Measurements from ENCODE around the gene POLR3C. TPM values are rescaled to one million over a fixed set of nuclear protein-coding genes. Genes with fewer than 3 reads are reported as not detected.

POLR3C gene
- total and polyA plus RNA-seq, 2 of the 4 experiments (the other 2 are of a cell fraction), result 47.0 to 94.1 TPM

DNA sequence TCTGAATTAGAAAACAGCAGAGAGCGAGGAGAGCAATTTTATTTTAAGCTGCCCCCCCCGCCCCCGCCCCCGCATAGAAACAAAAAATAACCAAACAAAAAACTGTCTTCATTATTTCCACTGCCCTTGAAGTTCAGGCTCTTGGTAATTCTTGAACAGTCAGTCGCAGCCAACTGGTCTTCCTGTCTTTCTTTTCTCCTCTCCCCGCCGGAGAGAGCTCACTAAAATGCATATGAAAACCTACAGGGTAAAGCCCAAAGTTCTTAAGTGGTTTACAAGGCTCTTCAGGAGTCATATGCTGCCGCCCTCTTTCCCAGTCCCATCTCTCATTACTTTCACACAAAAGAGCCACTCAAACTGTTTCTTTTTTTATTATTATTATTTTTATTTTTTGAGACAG is 62.8 kb downstream of the POLR3C start:
- Histone ChIP-seq H2AFZ (replicated peaks; ENCODE audit: low read length, poor library complexity) (no peak overlapping the region), H3K4ac (ENCODE audit: low read depth, low read length) (no peak overlapping the region), H2BK15ac (ENCODE audit: low read depth, low read length) (no peak overlapping the region), H2BK20ac (ENCODE audit: low read depth, low read length) (no peak overlapping the region), H3K56ac (ENCODE audit: extremely low read depth, insufficient read depth, low read length) (no peak overlapping the region), H3K27me3 (ENCODE audit: control insufficient read depth, insufficient read depth, low read length) (peaks cover 2% of the 10 kb centered on the region; the same call in 1 of the 2 replicates), H3K4me1 (ENCODE audit: control insufficient read depth, insufficient read depth, low read length) (peaks cover 8% of the 10 kb centered on the region), H3K9ac (ENCODE audit: low read depth, low read length) (no peak overlapping the region), H4K5ac (ENCODE audit: low read depth, low read length) (no peak overlapping the region), H3K9me1 (ENCODE audit: insufficient read depth, low read length) (0 out of 2 replicates have a peak, but pooled peaks cover 3% of the 10 kb centered on the region), H4K91ac (ENCODE audit: insufficient read depth, low read depth, low read length) (no peak overlapping the region), H3K23ac (ENCODE audit: low read depth, low read length) (no peak overlapping the region), H4K8ac (ENCODE audit: low read depth in 2 of 2, low read length in 2 of 2) (no peak overlapping the region), H3K27ac (ENCODE audit: insufficient read depth, low read length) (no peak overlapping the region), H2AK5ac (ENCODE audit: low read depth, low read length) (no peak overlapping the region), H3K4me2 (ENCODE audit: low read depth, low read length) (no peak overlapping the region), H3K9me3 (ENCODE audit: control insufficient read depth, insufficient read depth, low read length) (no peaks in the 10 kb centered on the region), H2AK9ac (replicated peaks; ENCODE audit: low read depth, low read length, poor library complexity) (no peak overlapping the region), H2BK5ac (ENCODE audit: low read depth, low read length, poor library complexity, severe bottlenecking) (no peak overlapping the region), H2BK120ac (ENCODE audit: low read depth, low read length) (no peak overlapping the region), H3K4me3 (ENCODE audit: insufficient read depth, low read depth, low read length) (no peak overlapping the region), H3K79me1 (ENCODE audit: low read depth in 1 of 2, low read length in 2 of 2) (no peaks in the 10 kb centered on the region), H3K18ac (ENCODE audit: low read depth, low read length) (no peak overlapping the region), H3K36me3 (ENCODE audit: control insufficient read depth, insufficient read depth, low read length) (no peaks in the 10 kb centered on the region), H3K14ac (replicated peaks; ENCODE audit: low read depth, low read length) (no peak overlapping the region), H4K20me1 (ENCODE audit: insufficient read depth, low read length) (no peaks in the 10 kb centered on the region)
- DNase-seq (no peak), ATAC-seq (ENCODE audit: low read depth) (no peak)
- TF ChIP-seq POLR2A (IDR thresholded peaks at IDR 0.05; ENCODE audit: low read depth, low read length), result no peak
- TF ChIP-seq, protein P1, sequence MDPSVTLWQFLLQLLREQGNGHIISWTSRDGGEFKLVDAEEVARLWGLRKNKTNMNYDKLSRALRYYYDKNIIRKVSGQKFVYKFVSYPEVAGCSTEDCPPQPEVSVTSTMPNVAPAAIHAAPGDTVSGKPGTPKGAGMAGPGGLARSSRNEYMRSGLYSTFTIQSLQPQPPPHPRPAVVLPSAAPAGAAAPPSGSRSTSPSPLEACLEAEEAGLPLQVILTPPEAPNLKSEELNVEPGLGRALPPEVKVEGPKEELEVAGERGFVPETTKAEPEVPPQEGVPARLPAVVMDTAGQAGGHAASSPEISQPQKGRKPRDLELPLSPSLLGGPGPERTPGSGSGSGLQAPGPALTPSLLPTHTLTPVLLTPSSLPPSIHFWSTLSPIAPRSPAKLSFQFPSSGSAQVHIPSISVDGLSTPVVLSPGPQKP (IDR thresholded peaks at IDR 0.05; ENCODE audit: borderline replicate concordance, low read depth, low read length), result no peak
- TF ChIP-seq MAFK (IDR thresholded peaks at IDR 0.05; ENCODE audit: low read depth, low read length), result no peak
- no peak for TF ChIP-seq MXI1 (IDR thresholded peaks at IDR 0.05; ENCODE audit: borderline replicate concordance, low read depth, low read length)
- TF ChIP-seq, protein P2, sequence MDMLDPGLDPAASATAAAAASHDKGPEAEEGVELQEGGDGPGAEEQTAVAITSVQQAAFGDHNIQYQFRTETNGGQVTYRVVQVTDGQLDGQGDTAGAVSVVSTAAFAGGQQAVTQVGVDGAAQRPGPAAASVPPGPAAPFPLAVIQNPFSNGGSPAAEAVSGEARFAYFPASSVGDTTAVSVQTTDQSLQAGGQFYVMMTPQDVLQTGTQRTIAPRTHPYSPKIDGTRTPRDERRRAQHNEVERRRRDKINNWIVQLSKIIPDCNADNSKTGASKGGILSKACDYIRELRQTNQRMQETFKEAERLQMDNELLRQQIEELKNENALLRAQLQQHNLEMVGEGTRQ (IDR thresholded peaks at IDR 0.05; ENCODE audit: low read depth, low read length), result no peak
- TF ChIP-seq FOS (IDR thresholded peaks at IDR 0.05; ENCODE audit: low read depth, low read length), result no peak
- no peak for TF ChIP-seq SMC3 (IDR thresholded peaks at IDR 0.05; ENCODE audit: low read depth, low read length)
- TF ChIP-seq RAD21 (IDR thresholded peaks at IDR 0.05; ENCODE audit: low read length), result no peak
- no peak for TF ChIP-seq RCOR1 (IDR thresholded peaks at IDR 0.05; ENCODE audit: insufficient replicate concordance, low read length)
- no peak for TF ChIP-seq NFE2L2 (IDR thresholded peaks at IDR 0.05; ENCODE audit: low read depth, low read length)
- in situ Hi-C loops (cut with MboI; ENCODE audit: low sequenced_read_pairs) (no loop called here), dilution Hi-C loops (cut with HindIII; ENCODE audit: low sequenced_read_pairs, unreplicated experiment) (no loop called here), intact Hi-C loops (cut with micrococcal nuclease) (no loop called here)
- ChIA-PET CTCF (no interaction called here), POLR2A (ENCODE audit: unreplicated experiment) (no interaction called here)
- 74% methylated on average over 3 of the region's 8 CpGs; no CpG with 5 or more reads in 1 of the 2 experiments for WGBS, 2 experiments (ENCODE audit: extremely low coverage in 2 of 2, insufficient read length in 1 of 2)
- no TSS peak for BruUV-seq (replicated peaks)
